GM18870 (cell line): ENCODE results near the gene CD40LG.

ENCODE experiments used
- ATAC-seq: cut with Tn5 transposase; IDR thresholded peaks from one replicate; pipeline ENCODE4 v1.9.1; 2021; ENCODE audit warnings: moderate library complexity; ENCODE audit not compliant: unreplicated experiment

Gene CD40LG

DNA sequence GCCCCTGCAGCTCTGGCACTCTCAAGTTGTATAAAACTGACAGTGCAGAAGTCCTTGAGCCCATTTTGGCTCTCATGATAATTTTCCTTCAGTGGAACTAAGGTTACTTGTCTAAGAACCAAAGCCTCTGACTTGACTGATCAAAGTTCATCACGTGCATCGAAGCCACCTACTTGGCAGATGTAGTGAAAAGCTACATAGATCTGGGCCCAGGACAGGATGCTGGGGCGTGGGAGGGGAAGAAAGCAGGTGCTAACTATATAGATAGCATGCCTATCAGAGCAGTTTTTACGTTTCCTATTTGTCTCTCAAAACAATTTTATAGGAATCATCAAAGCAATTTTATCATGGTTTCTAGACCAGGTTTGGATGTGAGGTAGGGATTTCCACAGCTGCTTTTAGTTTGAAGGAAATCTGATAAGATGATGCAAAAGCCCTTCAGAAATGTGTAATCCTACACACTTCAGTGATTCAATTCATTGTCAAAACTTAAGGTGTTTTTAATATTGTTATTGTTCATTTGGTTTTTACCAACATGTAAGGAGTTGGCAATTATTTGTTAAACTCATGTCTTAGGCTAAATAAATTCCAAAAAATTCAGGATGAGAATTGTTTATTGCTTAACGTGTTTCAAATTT, 1.2 kb upstream of the CD40LG start:
- no peak for ATAC-seq

DNA sequence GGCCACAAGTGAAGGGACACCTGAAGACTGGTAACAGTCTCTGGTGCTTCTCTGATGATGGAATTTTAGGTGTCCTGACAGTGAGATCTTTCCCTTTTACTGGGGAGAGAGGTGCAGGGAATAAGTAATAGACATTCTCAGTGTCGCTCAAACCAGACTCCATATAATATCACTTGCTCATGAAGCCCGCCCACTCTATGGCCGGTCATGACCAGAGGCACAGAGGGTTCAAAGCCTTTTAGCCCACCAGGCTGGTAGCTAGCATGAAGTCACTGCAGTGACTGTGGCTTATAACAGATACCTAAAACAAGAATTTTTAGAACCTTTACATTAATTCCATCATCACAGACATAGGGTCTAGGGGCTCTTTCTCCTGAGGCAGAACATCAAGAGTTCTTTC, 2.9 kb downstream of the CD40LG start:
- no peak for ATAC-seq

DNA sequence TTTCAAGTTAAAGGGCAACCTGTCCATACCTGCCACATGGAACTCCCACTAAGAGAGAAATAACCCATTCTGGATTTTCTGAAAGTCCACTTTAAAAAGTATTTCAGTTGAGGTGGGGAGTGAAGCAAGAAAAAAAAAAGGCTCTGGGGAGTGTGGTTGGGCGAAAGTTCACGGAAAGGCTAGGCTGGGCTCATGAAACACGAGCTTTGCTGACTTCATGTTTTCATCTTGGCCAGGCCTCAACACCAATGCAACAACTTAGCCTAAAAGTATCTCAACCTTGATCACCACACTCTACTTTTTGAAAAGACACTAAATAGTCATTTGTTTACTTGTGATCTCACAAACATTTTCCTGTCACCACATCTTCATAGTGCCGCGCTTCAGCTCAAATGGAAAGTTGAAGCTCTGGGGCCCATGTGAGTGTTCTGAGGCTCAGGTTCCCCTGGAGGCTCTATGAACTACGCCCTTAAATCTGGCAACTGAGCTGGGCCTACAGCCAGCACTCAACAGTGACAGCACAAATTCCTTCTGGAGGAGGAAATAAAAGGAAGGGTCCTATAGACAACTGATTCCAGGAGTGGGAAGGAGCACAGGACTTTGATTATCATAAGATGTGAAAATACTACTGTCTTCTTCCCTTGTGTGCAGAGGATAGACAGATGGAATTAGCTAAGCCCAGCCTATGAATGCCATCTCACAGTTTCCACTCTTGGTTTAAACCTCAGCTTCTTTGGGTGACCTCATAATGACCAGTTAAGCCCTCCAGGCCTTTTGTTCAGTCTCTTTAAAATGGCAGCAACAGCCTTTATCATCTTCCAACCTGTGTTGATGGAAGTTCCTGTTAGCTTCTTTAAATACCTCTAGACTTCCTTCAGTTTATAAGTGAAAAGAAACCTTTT, 5.1 kb downstream of the CD40LG start:
- ATAC-seq = no peak

DNA sequence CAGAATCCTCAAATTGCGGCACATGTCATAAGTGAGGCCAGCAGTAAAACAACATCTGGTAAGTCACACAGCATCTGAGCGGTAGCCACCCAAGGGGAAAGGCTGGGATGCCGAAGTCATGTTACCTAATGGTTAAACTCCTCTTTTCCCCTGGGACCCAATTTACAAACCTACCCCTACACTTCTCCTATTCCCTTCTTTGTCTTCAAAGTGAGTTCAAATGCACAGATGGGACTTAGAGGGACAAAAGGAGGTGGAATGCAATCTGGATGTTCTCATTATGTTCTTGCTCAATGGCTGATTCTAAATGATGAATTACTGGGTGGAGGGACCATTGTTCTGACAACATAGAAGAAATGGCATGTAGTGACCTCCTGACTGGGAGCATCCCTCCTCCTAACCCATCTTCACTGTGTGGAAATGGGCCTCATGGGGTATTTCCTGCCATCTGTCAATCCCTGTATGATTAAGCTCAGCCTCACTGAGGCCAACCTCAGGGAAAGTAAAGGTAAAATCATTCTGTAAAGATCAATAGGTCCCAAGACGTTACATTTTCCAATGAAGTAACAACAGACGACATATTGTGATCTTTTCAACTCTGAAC, 8.5 kb downstream of the CD40LG start:
- ATAC-seq = no peak

DNA sequence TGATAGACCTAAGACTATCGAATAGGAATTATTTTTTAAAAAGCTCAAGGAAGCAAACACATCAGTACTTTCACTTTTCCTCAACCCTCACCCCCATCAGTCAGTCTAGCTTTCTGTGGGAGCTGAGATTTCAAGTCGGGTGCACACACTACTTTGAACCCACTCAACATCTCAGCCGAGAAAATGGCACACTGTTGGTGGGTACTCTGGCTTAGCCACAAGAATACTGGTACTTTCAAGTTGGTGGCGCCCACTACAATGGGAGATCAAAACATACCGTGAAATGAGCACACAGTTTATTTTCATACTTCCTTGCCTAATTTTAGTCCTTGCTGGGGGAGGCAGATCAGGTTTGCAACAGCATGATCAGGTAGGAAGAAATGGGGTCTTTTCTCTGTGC, 10.2 kb downstream of the CD40LG start:
- ATAC-seq = no peak

DNA sequence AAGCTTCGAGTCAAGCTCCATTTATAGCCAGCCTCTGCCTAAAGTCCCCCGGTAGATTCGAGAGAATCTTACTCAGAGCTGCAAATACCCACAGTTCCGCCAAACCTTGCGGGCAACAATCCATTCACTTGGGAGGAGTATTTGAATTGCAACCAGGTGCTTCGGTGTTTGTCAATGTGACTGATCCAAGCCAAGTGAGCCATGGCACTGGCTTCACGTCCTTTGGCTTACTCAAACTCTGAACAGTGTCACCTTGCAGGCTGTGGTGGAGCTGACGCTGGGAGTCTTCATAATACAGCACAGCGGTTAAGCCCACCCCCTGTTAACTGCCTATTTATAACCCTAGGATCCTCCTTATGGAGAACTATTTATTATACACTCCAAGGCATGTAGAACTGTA, 11.2 kb downstream of the CD40LG start:
- ATAC-seq = no peak

DNA sequence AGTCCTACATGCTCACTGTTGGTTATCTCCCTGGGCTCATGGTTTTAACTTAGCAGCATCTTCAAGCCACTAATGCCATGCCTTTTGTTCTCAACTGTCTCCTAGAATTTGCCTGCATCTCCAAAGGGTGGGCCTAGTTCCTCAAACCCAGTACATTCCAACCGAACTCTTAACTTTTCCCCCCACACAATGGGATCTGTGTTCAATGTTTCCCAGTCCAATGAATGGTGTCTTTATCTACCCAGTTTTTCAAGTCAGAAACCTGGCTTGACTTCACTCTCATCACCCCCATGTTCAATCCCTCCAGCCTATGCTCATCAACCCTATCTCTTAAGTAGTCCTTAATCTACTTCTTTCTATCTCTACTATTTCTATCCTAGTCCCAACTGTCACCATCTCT, 12.9 kb downstream of the CD40LG start:
- no peak for ATAC-seq

DNA sequence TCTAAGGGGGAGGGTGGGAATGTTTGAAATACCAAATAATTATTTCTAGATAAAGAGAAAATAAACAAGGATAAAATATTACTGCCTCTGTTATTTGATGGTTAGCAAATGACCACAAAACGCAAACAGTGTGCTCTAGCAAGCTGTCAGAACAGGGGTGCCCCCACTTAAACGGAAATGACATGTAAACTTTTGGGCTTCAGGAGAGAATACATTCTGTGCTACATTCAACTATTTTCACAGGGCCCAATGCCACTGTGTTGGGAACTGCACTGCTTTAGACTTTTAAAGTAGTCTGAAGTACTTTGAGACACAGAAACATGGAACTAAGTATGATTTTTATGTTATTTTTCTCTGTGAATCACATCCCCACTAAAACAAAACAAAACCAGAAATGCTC, 14.1 kb downstream of the CD40LG start:
- ATAC-seq = no peak

DNA sequence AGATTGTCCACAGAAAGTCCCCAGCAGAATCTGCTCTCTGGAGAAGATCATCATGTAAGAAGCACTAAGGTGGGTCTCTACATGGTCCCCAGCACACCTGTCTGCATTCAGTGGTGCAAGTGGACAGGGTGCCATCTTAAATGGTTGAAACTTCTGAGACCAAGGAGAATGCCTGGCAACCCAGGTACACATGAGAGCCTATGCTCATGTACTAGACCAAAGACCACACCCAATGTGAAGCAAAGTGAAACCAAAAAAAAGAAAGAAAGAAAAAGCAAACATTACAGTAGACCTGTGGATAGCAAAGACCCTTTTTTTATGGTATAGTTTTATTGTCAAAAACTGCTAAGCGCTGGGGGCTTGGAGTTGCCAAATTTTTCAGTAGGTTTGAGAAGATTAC, 15.0 kb downstream of the CD40LG start:
- ATAC-seq = no peak

DNA sequence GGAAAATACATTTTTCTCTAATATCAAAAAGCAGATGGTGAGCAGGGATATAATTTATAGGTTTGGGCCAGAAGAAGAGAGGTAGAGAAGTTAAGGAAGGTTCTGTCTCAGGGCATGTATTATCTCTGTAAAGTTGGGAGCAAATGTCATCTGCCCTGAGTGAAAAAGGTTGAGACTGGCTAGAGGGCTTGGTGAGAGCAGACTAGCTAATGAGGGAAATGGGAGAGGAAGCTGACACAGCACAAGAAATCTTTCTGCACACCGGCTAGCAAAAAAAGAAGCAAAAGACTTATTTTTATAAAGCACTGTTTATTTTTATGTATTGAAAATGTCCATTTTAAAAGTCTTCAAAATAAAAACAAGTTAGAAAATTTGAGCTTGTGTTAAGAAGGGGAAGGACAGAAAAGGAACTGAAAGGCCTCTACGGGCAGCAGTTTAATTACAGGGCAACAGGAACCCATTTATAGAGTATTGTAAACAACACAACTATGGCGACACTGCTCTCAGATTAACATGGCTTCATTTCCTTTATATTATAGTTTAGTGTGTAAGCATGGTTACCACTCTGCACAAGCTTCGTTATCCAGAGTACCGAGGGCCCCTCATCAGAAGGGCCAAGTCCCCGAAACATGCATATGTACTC, 17.4 kb downstream of the CD40LG start:
- no peak for ATAC-seq

DNA sequence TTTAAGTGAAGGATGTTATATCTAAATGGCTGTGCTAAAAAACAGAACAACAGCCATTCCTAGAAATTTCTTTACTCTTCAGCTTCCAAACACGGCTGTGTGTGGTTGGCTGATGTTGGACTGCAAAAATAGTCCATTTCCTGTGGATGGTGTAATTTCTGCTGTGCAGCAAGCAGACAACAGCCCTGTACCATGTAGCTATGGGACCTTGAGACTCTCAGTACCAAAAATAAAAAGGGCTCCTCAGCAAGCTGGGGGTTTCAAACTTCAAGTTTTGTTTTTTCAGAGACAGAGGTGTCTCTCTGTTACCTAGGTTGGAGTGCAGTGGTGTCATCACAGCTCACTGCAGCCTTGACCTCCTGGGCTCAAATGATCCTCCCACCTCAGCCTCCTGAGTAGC, 18.1 kb downstream of the CD40LG start:
- no peak for ATAC-seq

DNA sequence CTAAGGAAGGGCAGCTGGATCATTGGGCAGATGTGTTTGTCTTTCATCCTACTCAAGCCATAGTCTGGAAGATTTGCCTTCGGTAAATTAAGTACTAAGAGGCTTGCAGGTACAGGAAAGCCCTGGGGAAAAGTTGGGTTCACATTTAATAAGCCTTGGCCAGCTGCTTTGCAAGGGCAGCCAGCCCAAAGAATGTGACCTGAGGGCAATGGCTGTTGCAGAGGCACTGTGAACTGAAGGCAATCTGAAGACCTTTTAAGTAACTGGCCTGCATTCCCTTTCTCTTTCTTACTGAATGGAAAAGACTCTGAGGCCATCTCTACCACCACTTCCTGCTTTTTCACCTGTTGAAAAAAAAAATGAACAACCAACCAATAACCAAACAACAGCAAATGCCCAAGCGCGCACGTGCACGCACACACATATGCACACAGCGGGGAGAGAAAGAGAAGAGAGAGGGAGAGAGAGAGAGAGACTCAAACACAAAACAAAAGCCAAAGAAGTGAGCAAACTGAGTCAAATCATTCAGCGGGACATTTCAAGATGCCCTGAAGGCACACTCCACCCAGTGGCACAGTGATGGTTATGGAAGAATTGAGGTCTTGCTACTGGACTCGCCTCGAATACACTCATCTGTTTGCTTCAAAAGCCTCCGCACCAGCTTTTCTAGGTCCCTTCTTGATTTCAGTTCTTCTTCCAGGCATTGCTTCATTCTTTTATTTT, 19.6 kb downstream of the CD40LG start:
- no peak for ATAC-seq

DNA sequence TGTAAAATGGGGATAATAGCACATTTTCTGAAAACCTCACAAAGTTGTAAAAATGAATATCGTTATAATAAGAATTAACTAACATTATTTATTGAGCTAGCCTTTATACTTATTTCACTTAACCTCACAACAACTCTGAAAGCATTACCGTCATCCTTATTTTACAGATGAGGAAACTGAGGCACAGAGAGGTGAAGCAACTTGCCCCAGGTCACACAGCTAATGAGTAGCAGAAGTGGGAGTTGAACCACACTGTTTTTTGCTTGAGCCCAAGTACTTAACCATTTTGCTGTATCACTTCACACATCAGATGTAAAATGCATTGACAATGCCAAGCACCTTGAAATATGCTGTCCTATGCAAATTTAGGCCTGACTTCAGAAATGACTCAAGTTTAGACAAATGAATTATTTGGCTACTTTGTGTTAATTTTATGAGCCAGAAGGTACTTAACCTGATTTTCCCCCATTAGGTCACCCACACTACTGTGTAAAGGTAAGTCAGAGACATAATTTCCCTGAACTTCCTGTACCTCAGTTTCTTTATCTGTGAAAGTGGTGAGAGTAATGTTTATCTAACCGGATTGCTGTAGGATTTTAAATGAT, 23.1 kb downstream of the CD40LG start:
- peak; percentile 33 for ATAC-seq

DNA sequence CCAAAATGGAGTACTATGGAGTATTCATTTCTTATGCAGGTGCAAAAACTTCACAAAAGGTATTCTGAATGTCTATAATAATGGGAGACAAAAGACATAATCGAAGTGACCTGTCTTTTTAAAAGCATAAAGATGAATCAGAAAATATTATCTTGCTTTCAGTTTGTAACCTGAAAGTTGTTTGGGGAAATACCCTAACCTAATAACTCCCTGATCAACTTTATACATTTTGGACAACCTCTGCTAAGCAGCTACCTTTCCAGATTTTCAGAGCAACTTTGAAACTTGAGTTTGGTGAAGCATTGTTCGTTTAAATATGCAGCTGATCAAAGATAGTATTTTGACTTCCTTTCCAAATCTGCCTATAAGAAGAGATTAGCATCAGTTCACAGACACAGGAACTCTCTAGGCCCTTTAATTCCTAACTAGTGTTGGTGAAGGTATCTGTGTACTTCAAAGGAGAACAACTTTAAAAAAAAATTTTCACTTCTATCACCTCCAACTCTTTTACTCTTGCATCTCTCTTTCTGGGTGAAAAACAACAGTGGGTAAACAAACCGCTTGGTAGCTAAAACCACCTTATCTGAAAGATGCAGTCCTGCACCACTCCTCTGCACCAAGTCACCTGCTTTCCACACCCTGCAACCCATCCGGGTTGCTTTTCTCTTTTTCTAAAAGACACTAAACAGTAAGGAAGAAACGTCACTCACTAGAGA, 26.5 kb downstream of the CD40LG start:
- no peak for ATAC-seq

DNA sequence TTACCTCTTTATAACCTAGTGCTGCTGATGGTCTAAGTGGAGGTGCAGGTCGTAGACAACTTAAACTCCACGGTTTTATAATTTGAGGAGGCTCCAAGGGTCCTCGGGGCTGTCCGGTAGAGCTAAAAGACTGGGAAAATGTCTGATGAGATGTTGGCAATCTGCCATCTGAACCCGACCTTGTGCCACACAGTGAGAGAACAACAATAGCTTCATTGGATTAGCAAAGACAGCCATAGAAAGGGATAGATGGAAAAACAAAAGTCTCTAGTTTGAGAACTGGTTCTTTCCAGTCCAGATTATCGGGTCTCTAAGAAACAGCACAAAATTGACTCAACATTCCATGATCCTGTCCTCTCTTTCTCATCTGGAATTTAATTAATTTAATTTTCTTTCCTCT, 31.6 kb downstream of the CD40LG start:
- no peak for ATAC-seq

DNA sequence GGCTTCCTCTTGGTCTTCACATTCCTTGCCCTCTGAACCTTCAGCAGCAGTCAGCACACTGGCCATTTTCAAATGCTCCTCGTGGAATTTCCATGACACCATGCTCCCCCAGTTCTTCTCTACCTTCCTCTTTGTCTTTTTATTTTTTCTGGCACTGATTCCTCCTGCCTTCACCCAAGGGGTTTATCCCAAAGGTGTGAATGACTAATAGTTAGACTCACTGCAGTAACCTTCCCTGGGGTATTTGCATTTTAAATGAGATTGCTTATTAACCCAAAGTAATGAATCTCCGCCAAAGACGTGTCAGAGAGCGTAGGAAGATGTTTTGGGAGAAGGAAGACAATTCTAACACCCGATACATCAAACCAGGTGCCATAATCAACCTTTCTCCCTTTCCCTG, 36.2 kb downstream of the CD40LG start:
- ATAC-seq = no peak

DNA sequence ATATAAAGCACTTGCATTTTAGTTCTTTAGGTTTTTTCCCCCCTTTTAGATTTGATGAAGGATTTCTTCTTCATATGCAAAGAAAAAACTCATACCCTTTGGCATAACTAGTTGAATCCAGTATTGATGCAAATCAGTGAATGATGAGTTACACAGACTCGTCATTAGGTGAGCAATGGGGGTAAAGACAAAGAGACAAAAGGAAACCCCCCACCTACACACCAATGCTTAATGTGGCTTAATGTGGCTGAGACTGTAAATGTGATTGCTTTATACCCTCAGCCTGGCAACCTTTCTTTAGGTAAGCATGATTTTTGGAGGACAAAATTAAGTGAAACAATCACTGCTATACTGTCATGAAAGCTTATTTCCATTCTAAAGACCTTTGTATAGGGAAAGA, 39.5 kb downstream of the CD40LG start:
- no peak for ATAC-seq

DNA sequence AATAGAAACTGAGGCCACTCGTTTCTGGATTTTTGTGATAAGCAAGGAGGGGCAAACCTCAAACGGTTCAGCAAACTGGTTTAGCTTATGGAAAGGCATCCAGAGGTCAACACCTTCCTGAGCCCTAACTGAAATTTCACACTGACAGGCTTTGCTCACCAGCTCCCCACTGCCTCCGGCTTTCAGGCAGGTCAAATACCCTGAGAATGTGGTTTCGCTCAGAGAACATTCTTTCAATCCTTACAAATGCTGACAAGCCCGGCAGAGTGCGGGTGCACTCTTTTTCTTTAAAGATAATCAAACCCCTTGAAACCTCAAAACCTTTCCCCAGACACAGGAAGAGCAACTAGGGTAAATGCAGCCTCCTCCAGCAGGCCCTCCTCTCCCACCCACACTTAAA, 41.5 kb downstream of the CD40LG start:
- ATAC-seq = no peak

DNA sequence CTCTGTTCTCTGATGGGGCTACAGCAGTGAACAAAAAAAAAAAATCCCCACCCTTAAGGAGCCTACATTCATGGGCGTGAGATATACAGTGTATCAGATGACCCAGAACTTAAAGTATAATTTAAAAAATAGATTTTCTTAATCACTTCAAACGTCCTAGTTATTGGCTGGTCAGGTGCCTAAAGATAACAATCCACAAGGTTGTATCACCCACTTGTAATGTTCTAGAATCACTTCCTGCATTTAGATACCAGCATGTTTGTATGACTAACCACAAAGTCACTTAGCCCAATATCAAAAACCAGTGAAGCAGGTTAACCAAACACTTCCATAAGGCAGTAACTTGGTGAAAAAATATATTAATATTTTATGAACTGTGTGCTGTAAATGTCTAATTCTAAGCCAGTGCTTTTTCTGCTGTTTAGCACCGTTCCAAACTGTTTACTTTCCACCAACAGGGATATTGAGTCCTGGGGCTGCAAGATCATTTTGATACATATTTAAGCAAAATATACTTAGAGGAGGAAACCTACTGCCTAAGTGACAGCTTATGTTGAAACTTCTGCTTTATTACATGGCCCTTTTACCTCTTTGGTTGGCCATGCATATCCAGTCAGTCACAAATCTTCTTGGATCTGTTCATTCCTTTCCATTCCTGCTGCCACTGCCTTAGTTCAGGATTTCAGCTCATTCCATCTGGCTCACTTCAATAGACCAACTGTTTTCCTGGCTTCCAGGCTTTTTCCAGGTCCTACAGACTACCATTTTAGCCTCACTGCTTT, 43.3 kb downstream of the CD40LG start:
- peak; percentile 33 for ATAC-seq
